SK-N-SH (cell line): ENCODE data around the gene ARHGAP27. TPM values are rescaled to one million over a fixed set of nuclear protein-coding genes. Genes with fewer than 3 reads are reported as not detected.

Experiments used
- CTCF ChIA-PET: fragments of 300-600, 350-600 bp; formaldehyde crosslinking; extraction: SDS; loops from one replicate; lab custom pipeline; 2021; lab: Yijun Ruan, JAX
- POLR2A ChIA-PET: fragments of 350-600 bp; sonication (Branson Sonifier 250); formaldehyde crosslinking; extraction: SDS; loops from one replicate; lab custom pipeline; 2020; ENCODE audit warnings: antibody characterized with exemption, inconsistent platforms; lab: Yijun Ruan, JAX
- DNase-seq: peaks from one replicate; pipeline ENCODE4 v3.0.0; 2012
- H2AFZ ChIP-seq: fragments of 200-600 bp; sonication (generic); 2 replicates; pipeline ENCODE4 v1.8.1; 2016; ENCODE audit warnings: antibody characterized with exemption, mild to moderate bottlenecking, low read depth
- H3F3A ChIP-seq: fragments of 200-600 bp; sonication (generic); replicated peaks from 2 replicates; pipeline ENCODE3; 2016; ENCODE audit warnings: antibody characterized with exemption, mild to moderate bottlenecking; ENCODE audit not compliant: insufficient read depth
- H3K27ac ChIP-seq, 2 experiments: fragments of 200-500 bp in 1 of 2; fragments of 200-600 bp in 1 of 2; sonication (Bioruptor generic) in 1 of 2; sonication (generic), shearing (Covaris generic) in 1 of 2; 2 replicates each; pipeline versions ENCODE4 v1.5.1 to v1.6.1; 2014 to 2016; ENCODE audit warnings: low read depth in 2 of 2, inconsistent platforms in 1 of 2, low read length in 1 of 2, mild to moderate bottlenecking in 1 of 2, mixed read lengths in 1 of 2
- H3K27me3 ChIP-seq: fragments of 200-600 bp; sonication (generic), shearing (Covaris generic); 2 replicates; pipeline ENCODE4 v1.6.1; 2016; ENCODE audit warnings: mixed run types; ENCODE audit not compliant: insufficient read depth
- H3K36me3 ChIP-seq, 2 experiments: fragments of 200-500 bp in 1 of 2; fragments of 200-600 bp in 1 of 2; sonication (Bioruptor generic) in 1 of 2; sonication (generic) in 1 of 2; replicated peaks in 1 of 2; 2 replicates each; pipeline versions ENCODE3 to v1.5.1; 2014 to 2016; ENCODE audit warnings: low read length in 1 of 2, mild to moderate bottlenecking in 1 of 2; ENCODE audit not compliant: insufficient read depth in 2 of 2, control insufficient read depth in 1 of 2
- H3K4me1 ChIP-seq, 2 experiments: fragments of 200-500 bp in 1 of 2; fragments of 200-600 bp in 1 of 2; sonication (Bioruptor generic) in 1 of 2; sonication (generic), shearing (Covaris generic) in 1 of 2; 2 replicates each; pipeline versions ENCODE4 v1.5.1 to v1.6.1; 2014 to 2016; ENCODE audit warnings: low read depth in 1 of 2, low read length in 1 of 2, mixed run types in 1 of 2; ENCODE audit not compliant: insufficient read depth in 2 of 2, control insufficient read depth in 1 of 2
- H3K4me2 ChIP-seq: fragments of 200-600 bp; sonication (generic), shearing (Covaris generic); 2 replicates; pipeline ENCODE4 v1.6.1; 2017; ENCODE audit warnings: mixed run types
- H3K4me3 ChIP-seq, 2 experiments: fragments of 200-500 bp in 1 of 2; fragments of 200-600 bp in 1 of 2; sonication (Bioruptor generic) in 1 of 2; sonication (generic), shearing (Covaris generic) in 1 of 2; 2 replicates each; pipeline versions ENCODE4 v1.5.1 to v1.8.1; 2014 to 2016; ENCODE audit warnings: low read depth in 2 of 2, inconsistent platforms in 1 of 2, low read length in 1 of 2, mild to moderate bottlenecking in 1 of 2, mixed read lengths in 1 of 2, moderate library complexity in 1 of 2
- H3K79me2 ChIP-seq: fragments of 200-600 bp; sonication (generic); 2 replicates; pipeline ENCODE4 v1.8.1; 2017; ENCODE audit warnings: mild to moderate bottlenecking; ENCODE audit not compliant: insufficient read depth
- H3K9ac ChIP-seq: fragments of 200-600 bp; sonication (generic); 2 replicates; pipeline ENCODE4 v1.6.1; 2017; ENCODE audit warnings: mixed run types
- H3K9me2 ChIP-seq: fragments of 200-600 bp; sonication (generic); 2 replicates; pipeline ENCODE4 v1.6.1; 2017; ENCODE audit warnings: mixed run types
- H3K9me3 ChIP-seq: fragments of 200-600 bp; sonication (generic); 2 replicates; pipeline ENCODE4 v1.6.1; 2017; ENCODE audit warnings: mixed run types, mild to moderate bottlenecking, moderate library complexity
- H4K20me1 ChIP-seq: fragments of 200-600 bp; sonication (generic); 2 replicates; pipeline ENCODE4 v1.6.1; 2017; ENCODE audit warnings: mild to moderate bottlenecking, mixed run types; ENCODE audit not compliant: insufficient read depth
- CHD2 ChIP-seq: fragments of 150-350 bp; IDR thresholded peaks from 2 replicates; pipeline ENCODE4 v1.6.1; 2018; ENCODE audit warnings: low read length; ENCODE audit not compliant: partially characterized antibody
- CTCF ChIP-seq: fragments of 200-600 bp; sonication (generic); IDR thresholded peaks from 2 replicates; pipeline ENCODE4 v1.6.1; 2017; ENCODE audit warnings: antibody characterized with exemption, mild to moderate bottlenecking, moderate library complexity
- ELF1 ChIP-seq: IDR thresholded peaks from 2 replicates; pipeline ENCODE4 v1.4.0; 2012
- EZH2phosphoT487 ChIP-seq: fragments of 200-600 bp; sonication (generic); IDR thresholded peaks from 2 replicates; pipeline ENCODE4 v1.6.1; 2017; ENCODE audit warnings: low read depth, mixed run types, mild to moderate bottlenecking, antibody characterized with exemption, moderate library complexity, borderline replicate concordance
- FOSL2 ChIP-seq: IDR thresholded peaks from 2 replicates; pipeline ENCODE4 v1.4.0; 2012; ENCODE audit warnings: low read depth, mild to moderate bottlenecking, moderate library complexity, borderline replicate concordance
- FOXJ3 ChIP-seq: sonication (generic); formaldehyde crosslinking; IDR thresholded peaks from 2 replicates; pipeline ENCODE4 v1.5.1; 2020; ENCODE audit warnings: mild to moderate bottlenecking, missing genetic modification reagents
- FOXM1 ChIP-seq: IDR thresholded peaks from 2 replicates; pipeline ENCODE4 v1.4.0; 2012; ENCODE audit warnings: low read depth, mild to moderate bottlenecking
- GATA2 ChIP-seq: sonication (generic); formaldehyde crosslinking; IDR thresholded peaks from 2 replicates; pipeline ENCODE4 v1.5.0; 2020; ENCODE audit warnings: mild to moderate bottlenecking, missing genetic modification reagents
- IRF3 ChIP-seq: fragments of 150-350 bp; IDR thresholded peaks from 2 replicates; pipeline ENCODE4 v1.6.1; 2016; ENCODE audit warnings: mild to moderate bottlenecking, low read depth, low read length
- NFIC ChIP-seq: IDR thresholded peaks from 2 replicates; pipeline ENCODE4 v1.4.0; 2012; ENCODE audit warnings: borderline replicate concordance
- REST ChIP-seq: IDR thresholded peaks from 2 replicates; pipeline ENCODE4 v1.6.1; 2012; ENCODE audit warnings: mild to moderate bottlenecking, low read depth, low read length, moderate library complexity
- RFX5 ChIP-seq: IDR thresholded peaks from 2 replicates; pipeline ENCODE4 v1.6.1; 2012; ENCODE audit warnings: mild to moderate bottlenecking, improper control_type of control experiment, low read length
- RXRA ChIP-seq: IDR thresholded peaks from 2 replicates; pipeline ENCODE4 v1.4.0; 2012; ENCODE audit warnings: low read depth, mild to moderate bottlenecking, borderline replicate concordance
- SIN3A ChIP-seq: IDR thresholded peaks from 2 replicates; pipeline ENCODE4 v1.6.1; 2012; ENCODE audit warnings: low read depth, mild to moderate bottlenecking, low read length, moderate library complexity, borderline replicate concordance
- SMC3 ChIP-seq: IDR thresholded peaks from 2 replicates; pipeline ENCODE4 v1.6.1; 2012; ENCODE audit warnings: low read depth, low read length, improper control_type of control experiment
- TCF12 ChIP-seq: IDR thresholded peaks from 2 replicates; pipeline ENCODE4 v1.4.0; 2012
- TEAD4 ChIP-seq: IDR thresholded peaks from 2 replicates; pipeline ENCODE4 v1.4.0; 2012; ENCODE audit warnings: mild to moderate bottlenecking, borderline replicate concordance; ENCODE audit not compliant: insufficient read depth
- USF1 ChIP-seq: IDR thresholded peaks from 2 replicates; pipeline ENCODE4 v1.4.0; 2012; ENCODE audit warnings: low read depth, borderline replicate concordance
- YY1 ChIP-seq: IDR thresholded peaks from 2 replicates; pipeline ENCODE4 v1.4.0; 2012; ENCODE audit warnings: low read depth, mild to moderate bottlenecking
- ZBTB33 ChIP-seq: IDR thresholded peaks from 2 replicates; pipeline ENCODE4 v1.4.0; 2012; ENCODE audit warnings: low read depth, borderline replicate concordance
- WGBS: methylation state at CpG from one replicate; pipeline ENCODE4 v1.1.6; 2017; ENCODE audit warnings: low lambda C conversion rate; 5-methylcytosine and 5-hydroxymethylcytosine counted together
- polyA plus RNA-seq, 3 experiments: library from polyadenylated mRNA; depleted of rRNA; stranded (reverse); fragments of >200 nt; gene quantifications; 2 replicates each; pipeline ENCODE4 v1.2.3, GENCODE V29; 2012

The ARHGAP27 gene
- polyA plus RNA-seq, 1 of the 3 experiments (the other 2 are of a cell fraction) = 2.1 TPM

GRCh38 chr17:45395569-45396415 lies 36.9 kb downstream of the ARHGAP27 start (continued):
- no peak for TF ChIP-seq CTCF

- no peaks in the 10 kb centered on the region for H3K79me2 ChIP-seq
- H3K4me3 ChIP-seq = no peak overlapping the region; a peak in 1 of 4 replicates
- H3K9me2 ChIP-seq = no peaks in the 10 kb centered on the region
- 16% methylated on average over 20 of the region's 30 CpGs for WGBS
- no peaks in the 10 kb centered on the region for H3F3A ChIP-seq
- H3K27me3 ChIP-seq = no peaks in the 10 kb centered on the region
- POLR2A ChIA-PET = no interaction called here
- CTCF ChIA-PET = interaction anchor here (0.5 to 15.6 kb wide), 32 partner anchors 9 to 463 kb away, joined by 3 to 260 read pairs (median 4); partner anchors contain the start of genes ACBD4 and FMNL1
- H3K36me3 ChIP-seq = no peaks in the 10 kb centered on the region
- H4K20me1 ChIP-seq = no peaks in the 10 kb centered on the region
- H3K9me3 ChIP-seq = no peaks in the 10 kb centered on the region
- H3K4me1 ChIP-seq = peaks cover 0 to 8% of the 10 kb centered on the region in 2 experiments; a peak in 1 of 4 replicates
- H3K9ac ChIP-seq = no peak overlapping the region
- DNase-seq = peak; percentile 95
- no peak overlapping the region for H3K27ac ChIP-seq
- peak overlapping the region; percentile 77; the same call in 1 of the 2 replicates for H2AFZ ChIP-seq
- H3K4me2 ChIP-seq = 0 out of 2 replicates have a peak overlapping the region, but pooled peaks have one; percentile 34
- TF ChIP-seq FOXM1 (no peak), IRF3 (no peak), ZBTB33 (no peak), REST (no peak), ELF1 (no peak), SIN3A (no peak), USF1 (no peak), TCF12 (no peak), GATA2 (CRISPR knock-in tag) (no peak), EZH2phosphoT487 (no peak), NFIC (peak; percentile 59), RFX5 (no peak), FOXJ3 (CRISPR knock-in tag) (no peak), SMC3 (peak; percentile 59), YY1 (no peak), RXRA (no peak), FOSL2 (no peak), TEAD4 (no peak), CHD2 (peak; percentile 93)
Measured at GRCh38 chr17:45394913-45395568, 37.6 kb downstream of the ARHGAP27 start.
